Memory B cell (primary cell): ENCODE results near the gene LRRFIP1.

Source experiments
- ATAC-seq: fragments of 150-1000 bp; cut with Tn5 transposase; 2 replicates; pipeline ENCODE4 v1.10.0; 2021; ENCODE audit warnings: low read depth, mild to moderate bottlenecking, moderate library complexity
- DNase-seq, 2 donors: peaks; one replicate each; pipeline ENCODE4 v3.0.0; 2022; ENCODE audit warnings: low spot score in 2 of 2
- H3K27ac Mint-ChIP-seq: one replicate; pipeline ENCODE4 v1.8.0; 2022; ENCODE audit warnings: mild to moderate bottlenecking, moderate library complexity, mixed read lengths
- H3K27me3 Mint-ChIP-seq: one replicate; pipeline ENCODE4 v1.8.0; 2022; ENCODE audit warnings: mixed read lengths
- H3K36me3 Mint-ChIP-seq: one replicate; pipeline ENCODE4 v1.8.0; 2022; ENCODE audit warnings: mild to moderate bottlenecking, mixed read lengths
- H3K4me1 Mint-ChIP-seq: one replicate; pipeline ENCODE4 v1.8.0; 2022; ENCODE audit warnings: mixed read lengths
- H3K4me3 Mint-ChIP-seq: one replicate; pipeline ENCODE4 v1.8.0; 2022; ENCODE audit warnings: mild to moderate bottlenecking, moderate library complexity, mixed read lengths
- H3K9me3 Mint-ChIP-seq: one replicate; pipeline ENCODE4 v1.8.0; 2022; ENCODE audit warnings: mixed read lengths

LRRFIP1 gene

DNA sequence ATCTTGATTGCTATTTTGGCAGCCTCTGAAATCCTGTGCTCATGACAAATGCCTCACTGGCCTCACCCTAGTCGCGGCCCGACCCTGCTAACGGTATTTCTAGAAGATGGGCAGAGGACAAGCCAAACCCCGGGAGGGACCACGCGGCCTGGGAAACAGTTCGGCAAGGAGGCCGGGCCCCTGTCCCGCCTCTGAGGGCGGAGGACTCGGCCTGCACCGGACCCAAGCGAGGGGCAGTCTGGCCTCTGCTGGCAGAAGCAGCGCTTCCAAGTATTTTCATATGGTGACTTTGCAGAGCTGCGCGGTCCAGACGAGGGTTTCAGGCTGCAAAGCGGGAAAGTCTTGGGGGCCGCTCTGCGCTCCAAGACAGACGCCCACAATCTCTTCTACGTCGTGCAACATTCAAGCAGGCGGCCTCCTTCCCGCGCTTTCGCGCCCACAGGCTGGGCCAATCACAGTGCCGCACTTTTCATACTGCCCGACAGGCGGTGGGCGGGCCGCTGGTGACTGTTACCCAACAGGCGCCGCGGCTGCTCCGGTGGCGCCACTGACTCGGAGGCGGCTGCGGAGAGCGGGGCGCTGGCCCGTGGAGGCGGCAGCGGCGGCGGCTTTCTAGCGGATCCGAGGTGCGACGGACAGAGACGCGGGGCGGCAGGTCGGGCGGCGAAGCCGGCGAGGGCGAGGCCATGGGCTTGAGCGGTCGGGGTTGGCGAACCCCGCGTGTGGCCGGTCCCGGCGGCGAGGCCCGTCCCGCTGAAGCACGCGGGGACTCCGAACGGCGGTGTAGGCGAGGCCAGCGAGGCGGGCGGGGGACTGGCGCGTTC is 171.1 kb downstream of the LRRFIP1 start, which contains the start of gene RBM44:
Gene RBM44 (plus strand): TSS at position 544 of the 824 bp plus-strand sequence. CDS start 14,831 bp downstream, outside the sequence.
- peaks cover 6% of the 10 kb centered on the region for H3K36me3 Mint-ChIP-seq
- ATAC-seq (no peak), DNase-seq (no peak)
- H3K9me3 Mint-ChIP-seq, result peaks cover 6% of the 10 kb centered on the region
- no peak within 1 kb of the TSS for H3K4me3 Mint-ChIP-seq
- no peak within 1 kb of the TSS for H3K27ac Mint-ChIP-seq
- peaks cover 3% of the 10 kb centered on the region for H3K4me1 Mint-ChIP-seq
- no peaks in the 10 kb centered on the region for H3K27me3 Mint-ChIP-seq

DNA sequence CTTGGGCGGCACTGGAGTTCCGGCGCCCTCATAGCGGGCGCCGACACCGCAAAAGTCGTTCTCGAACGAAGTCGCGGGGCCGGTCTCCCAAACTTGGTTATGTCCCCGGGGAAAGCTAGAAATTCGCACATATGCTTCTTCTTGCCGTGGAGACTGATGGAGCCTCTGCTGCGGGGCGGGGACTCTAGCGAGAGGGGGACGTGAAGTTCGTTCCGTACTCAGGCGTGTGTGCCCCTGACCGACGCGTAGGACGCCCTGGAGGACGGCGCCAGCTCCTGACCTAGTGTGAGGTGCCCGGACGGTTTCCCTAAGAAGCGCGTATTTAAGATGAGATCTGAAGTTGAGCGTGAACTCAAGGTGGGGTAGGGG is 171.7 kb downstream of the LRRFIP1 start:
- Mint-ChIP-seq H3K4me3 (no peak overlapping the region), H3K27ac (no peak overlapping the region), H3K27me3 (no peaks in the 10 kb centered on the region), H3K9me3 (peaks cover 6% of the 10 kb centered on the region), H3K36me3 (peaks cover 6% of the 10 kb centered on the region), H3K4me1 (peaks cover 4% of the 10 kb centered on the region)
- DNase-seq (no peak), ATAC-seq (no peak)

DNA sequence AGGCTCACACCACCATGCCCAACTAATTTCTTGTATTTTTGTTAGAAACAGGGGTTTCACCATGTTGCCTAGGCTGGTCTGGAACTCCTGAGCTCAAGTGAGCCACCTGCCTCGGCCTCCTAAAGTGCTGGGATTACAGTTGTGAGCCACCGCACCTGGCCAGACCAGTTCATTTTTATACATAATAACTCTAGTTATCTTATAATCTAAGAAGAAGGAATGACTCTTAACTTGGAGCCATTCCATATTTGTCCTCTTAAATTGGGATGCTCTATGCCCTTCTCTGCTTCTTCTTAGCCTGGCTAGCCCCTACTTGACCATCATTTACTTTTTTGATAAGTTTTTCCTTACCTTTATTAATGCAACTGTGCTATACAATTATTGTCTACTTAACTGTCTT is 174.1 kb downstream of the LRRFIP1 start:
- H3K27ac Mint-ChIP-seq, result no peak overlapping the region
- H3K9me3 Mint-ChIP-seq, result peaks cover 6% of the 10 kb centered on the region
- H3K27me3 Mint-ChIP-seq, result no peaks in the 10 kb centered on the region
- no peak for ATAC-seq
- peaks cover 6% of the 10 kb centered on the region for H3K36me3 Mint-ChIP-seq
- H3K4me3 Mint-ChIP-seq, result no peak overlapping the region
- H3K4me1 Mint-ChIP-seq, result peaks cover 12% of the 10 kb centered on the region
- no peak for DNase-seq

DNA sequence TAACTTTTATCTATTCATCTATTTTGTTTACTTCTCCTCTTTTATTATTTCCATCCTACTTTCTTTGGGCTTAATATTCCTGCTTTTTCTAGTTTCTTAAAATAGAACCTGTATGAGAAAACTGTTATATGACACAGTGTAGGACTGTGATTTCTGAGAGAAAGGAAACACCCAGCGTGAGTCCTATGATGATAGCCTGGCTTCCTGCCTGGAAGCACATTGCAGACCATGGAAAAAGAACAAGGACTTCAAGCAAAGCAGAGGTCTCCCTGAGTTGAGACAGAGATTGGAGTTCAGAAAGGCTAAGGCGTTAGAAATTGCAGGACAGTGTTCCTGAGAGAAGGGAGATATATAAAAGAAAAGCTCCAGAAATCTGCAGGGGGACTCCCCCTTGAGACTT is 178.9 kb downstream of the LRRFIP1 start:
- Mint-ChIP-seq H3K27ac (no peak overlapping the region), H3K4me1 (peaks cover 12% of the 10 kb centered on the region), H3K36me3 (peaks cover 2% of the 10 kb centered on the region), H3K27me3 (no peaks in the 10 kb centered on the region), H3K9me3 (peaks cover 2% of the 10 kb centered on the region), H3K4me3 (no peak overlapping the region)
- ATAC-seq (no peak), DNase-seq (no peak)

DNA sequence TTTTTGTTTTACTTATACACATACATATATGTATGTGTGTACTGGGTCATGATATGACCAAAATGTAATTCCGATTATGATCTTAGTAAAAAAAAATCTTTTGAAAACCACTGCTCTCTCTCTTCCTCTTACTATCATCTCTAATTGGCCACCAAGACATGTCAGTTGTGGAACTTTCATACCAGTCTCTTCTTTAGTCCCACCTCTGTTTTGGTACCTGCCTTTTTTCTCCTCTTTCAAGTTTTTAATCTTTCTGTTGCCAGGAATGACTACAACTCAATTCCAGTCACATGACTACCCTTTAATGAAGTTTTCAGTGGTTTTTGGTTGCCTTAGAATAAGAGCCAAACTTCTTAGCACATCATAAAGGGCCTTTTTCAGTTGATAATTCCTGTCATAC is 188.2 kb downstream of the LRRFIP1 start:
- DNase-seq (no peak), ATAC-seq (no peak)
- H3K4me1 Mint-ChIP-seq, result no peaks in the 10 kb centered on the region
- no peaks in the 10 kb centered on the region for H3K36me3 Mint-ChIP-seq
- no peaks in the 10 kb centered on the region for H3K9me3 Mint-ChIP-seq
- no peak overlapping the region for H3K27ac Mint-ChIP-seq
- no peak overlapping the region for H3K4me3 Mint-ChIP-seq
- H3K27me3 Mint-ChIP-seq, result peaks cover 2% of the 10 kb centered on the region

DNA sequence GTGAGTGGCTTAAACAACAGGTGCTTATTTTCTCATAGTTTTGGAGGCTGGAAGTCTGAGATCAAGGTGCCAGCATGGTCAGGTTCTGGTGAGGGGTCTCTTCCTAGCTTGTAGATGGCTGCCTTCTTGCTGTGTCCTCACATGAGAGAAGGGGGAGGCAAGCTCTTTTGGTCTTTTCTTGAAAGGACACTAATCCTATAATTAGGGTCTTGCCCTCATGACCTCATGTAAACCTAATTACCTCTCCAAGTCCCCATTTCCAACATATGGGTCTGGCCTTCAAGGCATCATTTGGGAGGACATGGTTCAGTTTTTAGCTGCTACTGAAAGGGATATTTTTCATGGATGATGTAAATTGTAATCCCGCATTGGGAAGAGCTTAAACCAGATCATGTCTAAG is 189.1 kb downstream of the LRRFIP1 start:
- Mint-ChIP-seq H3K4me3 (no peak overlapping the region), H3K36me3 (no peaks in the 10 kb centered on the region), H3K27ac (no peak overlapping the region), H3K4me1 (no peaks in the 10 kb centered on the region), H3K9me3 (no peaks in the 10 kb centered on the region), H3K27me3 (peaks cover 2% of the 10 kb centered on the region)
- DNase-seq (no peak), ATAC-seq (no peak)

DNA sequence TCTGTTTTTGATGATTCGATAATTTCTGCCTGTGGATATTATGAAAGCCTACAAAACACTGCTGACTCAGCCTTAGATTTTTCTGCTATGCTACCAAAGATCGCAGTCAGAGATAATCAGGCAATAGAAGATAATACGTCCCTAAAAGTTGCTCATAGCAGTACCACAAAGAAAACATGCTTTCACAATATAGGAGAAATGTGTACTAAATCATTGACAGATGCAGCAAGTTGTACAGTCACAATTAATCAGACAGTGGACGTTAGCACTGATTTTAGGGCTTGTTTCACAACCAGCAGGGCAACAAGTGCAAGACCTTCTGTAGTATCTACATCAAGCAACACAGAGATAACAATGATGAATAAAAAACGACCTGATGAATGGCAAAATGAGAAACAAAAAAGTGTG is 190.7 kb downstream of the LRRFIP1 start:
- ATAC-seq, result no peak
- Mint-ChIP-seq H3K27me3 (no peaks in the 10 kb centered on the region), H3K4me3 (no peak overlapping the region), H3K27ac (no peak overlapping the region), H3K36me3 (no peaks in the 10 kb centered on the region), H3K9me3 (no peaks in the 10 kb centered on the region), H3K4me1 (no peaks in the 10 kb centered on the region)
- no peak for DNase-seq

DNA sequence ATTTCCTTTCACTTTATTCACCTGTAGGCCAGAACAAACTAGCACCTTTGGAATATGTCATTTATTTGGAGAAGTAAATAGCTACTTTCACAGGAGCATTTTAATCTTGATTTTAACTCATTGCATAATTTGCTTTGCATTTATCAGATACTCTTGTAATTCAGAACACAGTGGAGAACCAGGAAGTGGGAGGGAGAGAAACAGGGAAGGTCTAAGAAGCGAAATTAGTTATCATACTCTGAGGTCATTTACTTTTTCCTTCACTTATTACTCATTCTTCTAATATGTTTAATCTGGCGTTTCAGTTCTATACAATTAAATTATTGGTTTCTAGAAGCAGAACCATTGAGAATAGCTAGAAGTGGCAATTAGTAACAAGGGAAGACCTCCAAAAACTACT is 191.8 kb downstream of the LRRFIP1 start:
- Mint-ChIP-seq H3K36me3 (no peaks in the 10 kb centered on the region), H3K27ac (no peak overlapping the region), H3K4me1 (no peaks in the 10 kb centered on the region), H3K9me3 (no peaks in the 10 kb centered on the region), H3K27me3 (no peaks in the 10 kb centered on the region), H3K4me3 (no peak overlapping the region)
- ATAC-seq, result no peak
- DNase-seq, result no peak

DNA sequence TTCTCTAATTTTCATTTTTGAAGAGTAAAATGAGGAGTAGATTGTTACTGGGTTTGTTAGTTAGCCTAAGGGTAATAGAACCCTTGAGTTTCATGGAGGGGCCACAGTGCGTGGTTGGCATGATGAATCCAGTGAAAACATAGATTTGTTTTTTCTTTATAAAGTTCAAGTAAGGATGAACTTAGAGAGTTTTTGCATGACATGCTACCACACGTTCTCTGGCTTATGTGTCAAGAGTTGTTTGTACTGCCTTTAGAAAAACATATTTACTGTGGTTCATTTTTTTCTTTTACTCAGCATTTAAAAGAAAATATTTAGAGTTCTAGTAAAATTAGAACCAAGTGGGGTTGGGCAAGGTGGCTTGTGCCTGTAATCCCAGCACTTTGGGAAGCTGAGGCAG is 193.0 kb downstream of the LRRFIP1 start:
- peaks cover under 1% of the 10 kb centered on the region for H3K27me3 Mint-ChIP-seq
- ATAC-seq, result no peak
- H3K9me3 Mint-ChIP-seq, result no peaks in the 10 kb centered on the region
- H3K4me3 Mint-ChIP-seq, result no peak overlapping the region
- H3K4me1 Mint-ChIP-seq, result no peaks in the 10 kb centered on the region
- no peaks in the 10 kb centered on the region for H3K36me3 Mint-ChIP-seq
- H3K27ac Mint-ChIP-seq, result no peak overlapping the region
- no peak for DNase-seq

DNA sequence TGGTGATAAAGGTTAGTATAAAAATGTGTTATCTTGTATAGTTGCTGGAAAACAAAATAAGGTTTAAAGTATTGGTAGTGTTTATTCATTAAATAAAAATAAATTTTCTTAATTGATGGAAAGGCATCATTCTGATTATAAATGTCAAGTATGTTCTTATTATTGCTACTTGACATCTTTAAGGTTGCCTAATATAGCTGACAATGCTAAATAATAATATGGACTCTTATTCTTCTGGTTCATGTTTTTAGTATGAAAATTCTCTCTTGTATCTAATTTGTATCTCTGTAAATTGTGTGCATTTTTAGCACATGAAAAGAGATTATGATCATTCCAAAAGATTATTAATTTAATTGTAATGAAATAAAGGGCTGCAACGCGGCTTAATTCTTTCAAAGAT is 196.2 kb downstream of the LRRFIP1 start:
- Mint-ChIP-seq H3K9me3 (no peaks in the 10 kb centered on the region), H3K4me3 (no peak overlapping the region), H3K27me3 (peaks cover 2% of the 10 kb centered on the region), H3K4me1 (no peaks in the 10 kb centered on the region), H3K36me3 (no peaks in the 10 kb centered on the region), H3K27ac (no peak overlapping the region)
- DNase-seq (no peak), ATAC-seq (no peak)

DNA sequence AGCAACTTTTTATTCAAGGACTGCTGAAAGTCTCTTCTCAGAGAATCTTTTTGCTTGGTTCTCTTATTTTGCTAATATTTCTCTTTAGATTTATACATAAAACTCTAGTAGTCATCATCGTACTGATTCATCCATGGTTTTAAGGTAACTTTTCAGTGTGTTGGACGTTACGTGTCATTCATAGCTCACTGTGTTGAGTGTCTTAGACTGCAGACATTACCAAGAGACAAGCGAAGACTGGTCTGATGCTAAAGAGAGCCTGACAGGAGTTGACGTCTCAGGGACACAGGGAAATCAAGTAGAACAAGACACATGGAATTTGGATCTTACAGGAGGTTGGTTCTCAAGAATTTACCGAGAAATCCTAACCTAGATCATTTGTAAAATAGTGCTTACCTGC is 196.7 kb downstream of the LRRFIP1 start:
- Mint-ChIP-seq H3K27ac (no peak overlapping the region), H3K36me3 (no peaks in the 10 kb centered on the region), H3K9me3 (no peaks in the 10 kb centered on the region), H3K4me1 (no peaks in the 10 kb centered on the region), H3K27me3 (peaks cover 2% of the 10 kb centered on the region), H3K4me3 (no peak overlapping the region)
- no peak for DNase-seq
- ATAC-seq, result no peak

DNA sequence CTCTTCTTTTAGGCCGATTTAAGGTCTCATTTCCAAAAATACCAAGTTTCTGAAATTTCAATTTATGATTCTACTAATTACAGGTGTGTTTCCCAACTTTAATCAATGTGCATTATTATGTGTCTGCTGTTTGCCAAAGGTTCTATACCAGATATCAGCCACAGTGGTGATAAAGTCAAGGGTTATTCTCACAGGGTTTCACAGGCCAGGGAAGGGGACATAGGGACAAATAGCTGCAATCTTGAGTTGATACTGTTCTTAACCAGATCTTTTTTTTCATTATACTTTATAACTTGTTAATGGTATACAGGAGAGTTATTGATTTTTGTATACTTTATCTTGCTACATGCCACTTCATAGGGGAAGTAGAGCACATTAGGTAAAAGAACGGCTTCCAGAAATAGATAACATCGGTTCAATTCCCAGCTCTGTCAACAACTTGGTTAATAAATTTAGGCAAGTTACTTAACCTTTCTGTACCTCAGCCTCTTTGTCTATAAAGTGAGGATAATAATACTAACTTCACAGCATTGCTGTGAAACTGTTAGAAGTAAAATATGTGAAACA is 200.1 kb downstream of the LRRFIP1 start:
- ATAC-seq, result no peak
- Mint-ChIP-seq H3K36me3 (no peaks in the 10 kb centered on the region), H3K27me3 (peaks cover 3% of the 10 kb centered on the region), H3K9me3 (no peaks in the 10 kb centered on the region), H3K27ac (no peak overlapping the region), H3K4me1 (no peaks in the 10 kb centered on the region), H3K4me3 (no peak overlapping the region)
- no peak for DNase-seq
